Measurements from ENCODE around the gene RFNG. TPM values are rescaled to one million over a fixed set of nuclear protein-coding genes. Genes with fewer than 3 reads are reported as not detected.
A peak's percentile ranks its signal among the peaks of the same experiment; 100 is the strongest.

RFNG gene
- total RNA-seq, 6 donors from 2014 or later: 25.0 to 101 (median 37.5) TPM

- Histone ChIP-seq H3K4me1 (peaks cover 26 to 44% (median 32%) of the 10 kb centered on the region in 4 donors), H3K27me3 (peaks cover 0 to 5% (median 1%) of the 10 kb centered on the region in 4 donors), H3K4me3 (no peak overlapping the region), H3K36me3 (peaks cover 0 to 13% (median 0%) of the 10 kb centered on the region in 4 donors), H3K27ac (no peak overlapping the region), H3K9me3 (no peaks in the 10 kb centered on the region)
- no peak for ATAC-seq (ENCODE audit: low FRiP score in 2 of 2)
- TF ChIP-seq POLR2A (IDR thresholded peaks at IDR 0.05): no peak
- no peak for TF ChIP-seq CTCF (IDR thresholded peaks at IDR 0.05)
- TF ChIP-seq POLR2AphosphoS5 (IDR thresholded peaks at IDR 0.05): no peak
- no peak for TF ChIP-seq EP300 (IDR thresholded peaks at IDR 0.05)
- 81 to 91% methylated on average over 7 to 8 of the region's 8 CpGs for WGBS, 2 donors
- DNase-seq: no peak
These were observed 16.1 kb downstream of the RFNG start for GRCh38 chr17:82035488-82035887.

GRCh38 chr17:82034371-82035011 lies 17.1 kb downstream of the RFNG start:
- ATAC-seq (ENCODE audit: low FRiP score in 2 of 2): no peak
- no peak overlapping the region for H3K4me3 ChIP-seq
- H3K27ac ChIP-seq: no peak overlapping the region
- DNase-seq: peak in 1 of 2 donors; percentile 66
- 85 to 91% methylated on average over 21 to 23 of the region's 23 CpGs for WGBS, 2 donors
- H3K36me3 ChIP-seq: peaks cover 0 to 13% (median 0%) of the 10 kb centered on the region in 4 donors
- peaks cover 0 to 5% (median 1%) of the 10 kb centered on the region in 4 donors for H3K27me3 ChIP-seq
- H3K4me1 ChIP-seq: peaks cover 32 to 52% (median 40%) of the 10 kb centered on the region in 4 donors
- no peak for TF ChIP-seq EP300 (IDR thresholded peaks at IDR 0.05)
- TF ChIP-seq POLR2AphosphoS5 (IDR thresholded peaks at IDR 0.05): no peak
- TF ChIP-seq POLR2A (IDR thresholded peaks at IDR 0.05): no peak
- TF ChIP-seq CTCF (IDR thresholded peaks at IDR 0.05): no peak
- no peaks in the 10 kb centered on the region for H3K9me3 ChIP-seq

GRCh38 chr17:82033359-82034085 lies 18.1 kb downstream of the RFNG start:
- Histone ChIP-seq H3K4me1 (peaks cover 32 to 52% (median 39%) of the 10 kb centered on the region in 4 donors), H3K36me3 (peaks cover 0 to 13% (median 1%) of the 10 kb centered on the region in 4 donors), H3K4me3 (no peak overlapping the region), H3K27me3 (peaks cover 0 to 5% (median 1%) of the 10 kb centered on the region in 4 donors), H3K27ac (no peak overlapping the region), H3K9me3 (no peaks in the 10 kb centered on the region)
- WGBS, 2 donors: 92 to 95% methylated on average over 26 to 37 of the region's 38 CpGs
- no peak for TF ChIP-seq POLR2AphosphoS5 (IDR thresholded peaks at IDR 0.05)
- no peak for TF ChIP-seq EP300 (IDR thresholded peaks at IDR 0.05)
- no peak for TF ChIP-seq CTCF (IDR thresholded peaks at IDR 0.05)
- TF ChIP-seq POLR2A (IDR thresholded peaks at IDR 0.05): no peak
- ATAC-seq (ENCODE audit: low FRiP score in 2 of 2) (no peak), DNase-seq (peak in 1 of 2 donors; percentile 71)

- H3K4me1 ChIP-seq: peaks cover 29 to 41% (median 35%) of the 10 kb centered on the region in 4 donors
- H3K27ac ChIP-seq: no peak overlapping the region
- H3K36me3 ChIP-seq: peaks cover 0 to 13% (median 4%) of the 10 kb centered on the region in 4 donors
- TF ChIP-seq EP300 (IDR thresholded peaks at IDR 0.05): no peak
- TF ChIP-seq CTCF (IDR thresholded peaks at IDR 0.05): no peak
- no peak for TF ChIP-seq POLR2AphosphoS5 (IDR thresholded peaks at IDR 0.05)
- TF ChIP-seq POLR2A (IDR thresholded peaks at IDR 0.05): no peak
- DNase-seq: peak; percentile 74 to 88
- peaks cover 0 to 5% (median 1%) of the 10 kb centered on the region in 4 donors for H3K27me3 ChIP-seq
- peak in 1 of 2 donors; percentile 2 for ATAC-seq (ENCODE audit: low FRiP score in 2 of 2)
- H3K4me3 ChIP-seq: peak overlapping the region in 3 of 4 donors; percentile 47 to 60 (median 54)
- no peaks in the 10 kb centered on the region for H3K9me3 ChIP-seq
- WGBS, 2 donors: 3 to 22% methylated on average over 8 to 31 of the region's 59 CpGs
These were observed 19.6 kb downstream of the RFNG start for GRCh38 chr17:82031885-82032627.
